ENCODE measurements around the gene ADD1. TPM values are rescaled to one million over a fixed set of nuclear protein-coding genes. Genes with fewer than 3 reads are reported as not detected.

The ADD1 gene
- total RNA-seq, 4 donors from 2014 or later: 144 to 273 (median 203) TPM

GRCh38 chr4:2886161-2886560 lies 42.5 kb downstream of the ADD1 start:
- TF ChIP-seq CTCF (IDR thresholded peaks at IDR 0.05; ENCODE audit: low read depth): no peak

- no peak for TF ChIP-seq CTCF (IDR thresholded peaks at IDR 0.05; ENCODE audit: low read depth)
Measured at GRCh38 chr4:2886622-2887021, 43.0 kb downstream of the ADD1 start.

GRCh38 chr4:2887343-2887742 lies 43.7 kb downstream of the ADD1 start:
- no peak for TF ChIP-seq CTCF (IDR thresholded peaks at IDR 0.05; ENCODE audit: low read depth)

DNA sequence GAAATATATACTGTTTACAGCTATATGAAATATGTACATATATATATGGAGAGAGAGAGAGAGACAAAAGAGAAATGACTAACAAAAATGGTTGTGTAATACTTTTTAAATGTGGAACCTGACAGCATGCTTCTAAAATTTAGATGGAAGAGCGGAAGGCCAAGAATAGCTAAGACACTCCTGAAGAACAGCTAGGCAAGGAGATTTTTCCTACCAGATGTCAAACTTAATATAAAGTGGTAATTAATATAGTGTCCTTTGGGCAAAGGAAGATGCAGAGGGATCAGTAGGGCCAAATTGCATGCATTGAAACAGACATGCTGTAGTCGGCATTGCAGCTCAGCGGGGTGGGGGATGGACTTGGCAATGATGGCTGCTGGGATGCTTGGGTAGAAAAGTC lies 45.2 kb downstream of the ADD1 start:
- TF ChIP-seq CTCF (IDR thresholded peaks at IDR 0.05; ENCODE audit: low read depth): no peak

- no peak for TF ChIP-seq CTCF (IDR thresholded peaks at IDR 0.05; ENCODE audit: low read depth)
Measured at GRCh38 chr4:2891294-2891693, 47.6 kb downstream of the ADD1 start.

GRCh38 chr4:2893772-2894171 lies 50.1 kb downstream of the ADD1 start:
- TF ChIP-seq CTCF (IDR thresholded peaks at IDR 0.05; ENCODE audit: low read depth): no peak

DNA sequence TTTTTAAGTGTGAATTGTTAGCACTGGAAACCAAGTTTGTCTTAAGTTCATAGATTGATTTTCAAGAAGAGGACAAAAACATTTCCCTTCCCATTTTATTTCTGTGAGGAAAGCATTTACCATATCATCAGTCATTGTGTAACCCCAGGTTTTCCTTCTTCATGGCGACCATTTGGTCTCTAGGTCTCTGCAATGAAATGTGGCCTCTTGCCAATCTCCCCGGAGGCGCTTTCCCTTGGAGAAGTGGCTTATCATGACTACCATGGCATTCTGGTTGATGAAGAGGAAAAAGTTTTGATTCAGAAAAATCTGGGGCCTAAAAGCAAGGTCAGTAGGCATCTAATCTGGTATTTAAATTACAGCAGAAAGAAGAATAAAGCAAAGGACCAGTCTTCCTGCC lies 54.4 kb downstream of the ADD1 start:
- no peak for TF ChIP-seq CTCF (IDR thresholded peaks at IDR 0.05; ENCODE audit: low read depth)
